NCI-H1694 (cell line): ENCODE data around the gene CLASRP.

Experiments
- DNase-seq: peaks from one replicate; lab custom pipeline; 2025; lab: John Stamatoyannopoulos, UW

CLASRP gene

GRCh38 chr19:45020071-45020470 is 18.8 kb upstream of the CLASRP start:
- DNase-seq, result no peak

GRCh38 chr19:45021971-45022370 is 16.9 kb upstream of the CLASRP start:
- no peak for DNase-seq

- DNase-seq, result no peak
These were observed 15.8 kb upstream of the CLASRP start for GRCh38 chr19:45023048-45023447.

GRCh38 chr19:45025264-45025663 is 13.6 kb upstream of the CLASRP start:
- DNase-seq, result no peak

GRCh38 chr19:45027371-45027770 is 11.5 kb upstream of the CLASRP start:
- DNase-seq, result no peak

- no peak for DNase-seq
These were observed 8.0 kb upstream of the CLASRP start for GRCh38 chr19:45030825-45031224.

- no peak for DNase-seq
These were observed 6.4 kb upstream of the CLASRP start for GRCh38 chr19:45032421-45032820.

- no peak for DNase-seq
These were observed 3.1 kb upstream of the CLASRP start for GRCh38 chr19:45035755-45036154.

- DNase-seq, result no peak
These were observed 1.3 kb upstream of the CLASRP start for GRCh38 chr19:45037393-45038169.

- DNase-seq, result no peak
These were observed 1.4 kb downstream of the CLASRP start for GRCh38 chr19:45040059-45040771.

- DNase-seq, result no peak
These were observed 2.3 kb downstream of the CLASRP start for GRCh38 chr19:45041125-45041524.

- no peak for DNase-seq
These were observed 7.0 kb downstream of the CLASRP start for GRCh38 chr19:45045671-45046353.

GRCh38 chr19:45046355-45046754 is 7.5 kb downstream of the CLASRP start:
- DNase-seq, result no peak

GRCh38 chr19:45047188-45047797 is 8.4 kb downstream of the CLASRP start:
- no peak for DNase-seq

- no peak for DNase-seq
These were observed 10.4 kb downstream of the CLASRP start for GRCh38 chr19:45049073-45049736.

- DNase-seq, result no peak
These were observed 11.2 kb downstream of the CLASRP start for GRCh38 chr19:45050036-45050435.

- DNase-seq, result no peak
These were observed 13.2 kb downstream of the CLASRP start for GRCh38 chr19:45051929-45052579.

GRCh38 chr19:45056831-45057230 is 18.0 kb downstream of the CLASRP start:
- no peak for DNase-seq

- DNase-seq, result no peak
These were observed 18.6 kb downstream of the CLASRP start for GRCh38 chr19:45057444-45057843.

GRCh38 chr19:45058622-45059159 is 19.8 kb downstream of the CLASRP start:
- no peak for DNase-seq
